IPS-15b (cell line): ENCODE results near the gene RHBDD1.

Source experiments
- H3K27me3 ChIP-seq: one replicate; pipeline ENCODE4 v1.6.1; 2013; ENCODE audit warnings: low read length; ENCODE audit not compliant: control insufficient read depth, insufficient read depth
- H3K36me3 ChIP-seq: one replicate; pipeline ENCODE4 v1.6.1; 2013; ENCODE audit warnings: low read length; ENCODE audit not compliant: control insufficient read depth, insufficient read depth
- H3K4me1 ChIP-seq: one replicate; pipeline ENCODE4 v1.6.1; 2013; ENCODE audit warnings: mild to moderate bottlenecking, low read length; ENCODE audit not compliant: control insufficient read depth, insufficient read depth
- H3K4me3 ChIP-seq: one replicate; pipeline ENCODE4 v1.5.1; 2013; ENCODE audit warnings: low read depth, low read length
- H3K9ac ChIP-seq: one replicate; pipeline ENCODE4 v1.6.1; 2013; ENCODE audit warnings: low read depth, mild to moderate bottlenecking, low read length
- H3K9me3 ChIP-seq: one replicate; pipeline ENCODE4 v1.6.1; 2013; ENCODE audit warnings: mild to moderate bottlenecking, low read length; ENCODE audit not compliant: control insufficient read depth, insufficient read depth

The RHBDD1 gene

GRCh38 chr2:227010433-227010832 is 174.6 kb downstream of the RHBDD1 start:
- Histone ChIP-seq H3K4me3 (no peak overlapping the region), H3K9me3 (no peaks in the 10 kb centered on the region), H3K27me3 (no peaks in the 10 kb centered on the region), H3K9ac (no peak overlapping the region), H3K36me3 (no peaks in the 10 kb centered on the region), H3K4me1 (no peaks in the 10 kb centered on the region)

DNA sequence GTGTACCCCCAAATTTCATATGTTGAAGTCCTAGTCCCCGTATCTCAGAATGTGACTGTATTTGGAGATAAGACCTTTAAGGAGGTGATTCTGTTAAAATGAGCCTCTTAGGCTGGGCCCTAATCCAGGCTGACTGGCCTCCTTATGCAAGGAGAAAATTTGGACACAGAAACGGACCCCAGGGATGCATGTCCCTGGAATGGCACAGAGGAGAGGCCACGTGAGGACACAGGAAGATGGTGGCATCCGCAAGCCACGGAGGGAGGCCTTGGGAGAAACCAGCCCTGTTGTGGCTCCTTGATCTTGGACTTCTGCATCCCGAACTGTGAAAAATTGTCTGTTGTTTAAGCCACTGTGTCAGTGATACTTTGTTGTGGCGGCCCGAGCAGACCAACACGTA is 177.5 kb downstream of the RHBDD1 start:
- Histone ChIP-seq H3K4me1 (no peaks in the 10 kb centered on the region), H3K4me3 (no peak overlapping the region), H3K9ac (no peak overlapping the region), H3K36me3 (no peaks in the 10 kb centered on the region), H3K27me3 (no peaks in the 10 kb centered on the region), H3K9me3 (no peaks in the 10 kb centered on the region)

DNA sequence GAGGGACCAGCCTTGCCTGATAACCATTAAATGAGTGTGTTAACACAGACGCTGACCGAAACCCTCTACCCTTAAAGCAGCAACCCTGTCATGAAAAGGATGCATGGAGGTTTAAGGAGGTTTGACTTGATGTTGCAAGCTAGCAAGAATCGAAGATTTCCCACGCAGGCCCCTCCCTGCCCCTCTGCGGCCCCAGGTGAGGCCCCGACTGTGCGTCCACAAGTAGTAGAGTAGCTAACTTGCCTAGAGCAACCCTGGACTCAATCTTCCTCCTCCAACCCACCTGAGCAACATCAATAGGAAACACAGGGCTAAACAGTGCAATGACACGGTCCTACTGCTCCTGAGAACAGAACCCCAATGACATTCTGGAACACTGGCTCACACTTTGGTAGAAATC is 178.0 kb downstream of the RHBDD1 start:
- no peaks in the 10 kb centered on the region for H3K36me3 ChIP-seq
- no peaks in the 10 kb centered on the region for H3K27me3 ChIP-seq
- no peak overlapping the region for H3K4me3 ChIP-seq
- no peak overlapping the region for H3K9ac ChIP-seq
- H3K9me3 ChIP-seq = no peaks in the 10 kb centered on the region
- H3K4me1 ChIP-seq = no peaks in the 10 kb centered on the region

DNA sequence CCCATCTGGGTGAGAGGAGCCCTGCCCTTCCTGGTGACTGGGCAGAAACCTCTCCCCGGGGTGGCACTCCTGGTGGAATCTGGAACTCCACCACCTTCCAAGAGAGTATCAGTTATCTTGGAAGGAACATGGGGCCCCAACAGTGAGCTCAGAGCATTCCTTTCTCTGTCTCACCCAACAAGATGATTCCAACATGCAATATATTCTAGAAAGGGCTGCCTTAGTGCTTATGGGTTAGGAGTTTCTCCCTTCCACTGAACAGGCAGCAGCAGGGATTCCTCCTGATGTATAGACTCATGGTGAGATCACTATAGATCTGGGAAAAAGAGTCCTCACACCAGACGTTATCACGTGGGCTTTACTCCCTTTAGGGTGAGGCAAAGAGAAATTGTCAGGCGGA is 181.0 kb downstream of the RHBDD1 start:
- no peaks in the 10 kb centered on the region for H3K36me3 ChIP-seq
- no peak overlapping the region for H3K4me3 ChIP-seq
- no peaks in the 10 kb centered on the region for H3K9me3 ChIP-seq
- no peak overlapping the region for H3K9ac ChIP-seq
- H3K4me1 ChIP-seq = no peaks in the 10 kb centered on the region
- H3K27me3 ChIP-seq = no peaks in the 10 kb centered on the region

- Histone ChIP-seq H3K27me3 (no peaks in the 10 kb centered on the region), H3K9ac (no peak overlapping the region), H3K4me3 (no peak overlapping the region), H3K4me1 (no peaks in the 10 kb centered on the region), H3K36me3 (no peaks in the 10 kb centered on the region), H3K9me3 (no peaks in the 10 kb centered on the region)
Observed at GRCh38 chr2:227020416-227020815, 184.6 kb downstream of the RHBDD1 start.

- Histone ChIP-seq H3K36me3 (no peaks in the 10 kb centered on the region), H3K4me1 (no peaks in the 10 kb centered on the region), H3K4me3 (no peak overlapping the region), H3K9me3 (no peaks in the 10 kb centered on the region), H3K9ac (no peak overlapping the region), H3K27me3 (no peaks in the 10 kb centered on the region)
Observed at GRCh38 chr2:227022608-227023007, 186.8 kb downstream of the RHBDD1 start.

DNA sequence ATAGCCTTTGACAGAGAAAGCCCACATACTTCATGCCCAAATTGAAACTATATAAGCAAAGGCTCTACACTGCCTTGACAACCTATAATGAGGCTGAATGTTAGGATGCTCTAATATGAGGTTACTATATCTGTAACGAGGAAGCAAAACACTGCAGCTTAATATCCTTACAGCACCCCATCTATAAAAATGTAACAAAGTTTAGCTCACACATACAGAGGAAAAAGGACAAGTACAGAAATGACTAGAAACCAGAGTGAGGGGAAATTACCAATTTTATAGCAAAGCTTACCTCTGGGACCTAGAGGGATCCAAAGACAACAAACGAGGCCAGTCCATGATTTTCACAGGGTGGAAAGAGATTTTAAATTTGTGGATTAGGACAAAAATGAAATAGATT is 189.7 kb downstream of the RHBDD1 start:
- Histone ChIP-seq H3K9ac (no peak overlapping the region), H3K36me3 (no peaks in the 10 kb centered on the region), H3K4me1 (no peaks in the 10 kb centered on the region), H3K9me3 (no peaks in the 10 kb centered on the region), H3K27me3 (no peaks in the 10 kb centered on the region), H3K4me3 (no peak overlapping the region)

DNA sequence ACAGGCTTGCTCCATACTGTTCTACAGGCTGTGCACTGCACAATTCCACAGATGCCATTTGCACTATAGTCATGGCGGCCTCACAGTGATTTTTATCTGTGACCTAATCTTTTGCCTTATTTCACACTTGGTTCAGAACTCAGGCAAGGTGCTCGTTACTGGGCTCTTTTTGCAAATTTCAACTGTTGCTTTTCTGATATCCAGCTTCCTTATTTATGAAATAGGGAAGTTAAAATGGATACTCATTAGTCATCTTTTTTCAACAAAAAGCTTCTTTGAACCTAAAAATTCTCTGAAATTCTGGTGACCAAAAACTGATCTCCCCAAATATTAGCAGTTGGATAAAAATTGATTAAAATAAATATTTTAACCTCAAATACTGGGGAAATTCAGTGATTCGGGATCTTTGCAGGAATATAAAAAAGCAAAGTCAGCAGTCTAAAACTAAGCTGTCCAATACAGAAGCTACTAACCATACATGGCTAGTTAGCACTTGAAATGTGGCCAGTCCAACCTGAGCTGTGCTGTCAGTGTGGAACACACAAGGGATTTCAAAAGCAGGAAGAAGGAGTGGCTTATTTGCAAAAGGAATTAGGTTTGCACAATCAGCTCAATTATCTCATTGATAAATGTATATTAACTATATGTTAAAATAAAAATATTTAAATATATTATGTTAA is 193.7 kb downstream of the RHBDD1 start:
- Histone ChIP-seq H3K36me3 (no peaks in the 10 kb centered on the region), H3K4me1 (no peaks in the 10 kb centered on the region), H3K27me3 (no peaks in the 10 kb centered on the region), H3K9me3 (no peaks in the 10 kb centered on the region), H3K4me3 (no peak overlapping the region), H3K9ac (no peak overlapping the region)

DNA sequence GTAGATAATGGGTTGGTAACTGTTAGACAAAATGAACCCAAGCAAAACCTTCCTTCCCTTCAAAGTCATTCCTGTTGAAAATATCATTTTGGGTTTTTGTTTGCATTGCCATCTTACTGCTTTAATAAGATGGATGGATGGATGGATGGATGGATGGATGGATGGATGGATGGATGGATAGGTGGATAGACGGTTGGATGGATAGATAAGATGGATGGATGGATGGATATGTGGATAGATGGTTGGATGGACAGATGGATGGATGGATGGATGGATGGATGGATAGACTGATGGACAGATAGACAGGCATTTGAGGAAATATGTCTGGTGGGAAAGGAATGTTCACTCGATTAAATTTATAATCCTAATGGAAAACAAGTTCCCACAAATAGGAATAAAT is 194.9 kb downstream of the RHBDD1 start:
- Histone ChIP-seq H3K27me3 (no peaks in the 10 kb centered on the region), H3K4me3 (no peak overlapping the region), H3K9ac (no peak overlapping the region)

GRCh38 chr2:227031379-227031778 is 195.5 kb downstream of the RHBDD1 start:
- no peaks in the 10 kb centered on the region for H3K9me3 ChIP-seq
- no peaks in the 10 kb centered on the region for H3K36me3 ChIP-seq
- no peak overlapping the region for H3K4me3 ChIP-seq
- no peaks in the 10 kb centered on the region for H3K4me1 ChIP-seq
- no peaks in the 10 kb centered on the region for H3K27me3 ChIP-seq
- no peak overlapping the region for H3K9ac ChIP-seq

More for the DNA sequence above, 194.9 kb downstream of the RHBDD1 start:
- Histone ChIP-seq H3K4me1 (no peaks in the 10 kb centered on the region), H3K36me3 (no peaks in the 10 kb centered on the region), H3K9me3 (no peaks in the 10 kb centered on the region)

DNA sequence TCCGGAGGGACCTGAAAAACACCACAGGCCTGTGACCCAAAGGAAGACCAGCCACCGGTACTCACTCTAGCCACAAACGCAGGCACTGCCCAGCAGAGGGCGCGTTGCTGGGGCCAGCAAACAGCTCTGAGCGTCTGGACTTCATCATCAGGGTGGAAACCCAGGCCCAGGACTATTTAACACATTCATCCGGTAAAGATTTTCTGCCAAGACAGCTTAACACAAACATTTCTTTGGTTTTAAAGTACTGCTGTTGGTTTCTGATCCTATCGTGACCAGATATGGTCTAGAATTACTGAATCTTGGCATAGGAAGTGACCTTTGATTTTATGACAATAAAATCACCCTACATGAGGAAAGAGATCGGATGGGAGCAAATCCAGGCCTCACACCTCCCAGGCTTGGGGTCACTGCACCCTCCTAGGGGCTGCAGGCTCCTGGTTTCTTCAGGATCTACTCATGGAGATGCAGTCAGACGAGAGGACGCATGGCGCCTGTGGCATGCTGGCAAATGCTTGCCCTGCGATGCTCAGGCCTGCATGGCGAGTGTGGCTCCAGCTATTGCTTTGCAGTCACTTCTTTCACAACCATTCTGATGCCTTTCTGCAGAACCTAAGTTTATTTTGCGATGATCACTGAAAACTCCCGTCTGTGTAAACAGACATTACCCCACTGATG is 197.8 kb downstream of the RHBDD1 start:
- Histone ChIP-seq H3K4me3 (no peak overlapping the region), H3K4me1 (no peaks in the 10 kb centered on the region), H3K27me3 (no peaks in the 10 kb centered on the region), H3K36me3 (no peaks in the 10 kb centered on the region), H3K9me3 (no peaks in the 10 kb centered on the region), H3K9ac (no peak overlapping the region)

DNA sequence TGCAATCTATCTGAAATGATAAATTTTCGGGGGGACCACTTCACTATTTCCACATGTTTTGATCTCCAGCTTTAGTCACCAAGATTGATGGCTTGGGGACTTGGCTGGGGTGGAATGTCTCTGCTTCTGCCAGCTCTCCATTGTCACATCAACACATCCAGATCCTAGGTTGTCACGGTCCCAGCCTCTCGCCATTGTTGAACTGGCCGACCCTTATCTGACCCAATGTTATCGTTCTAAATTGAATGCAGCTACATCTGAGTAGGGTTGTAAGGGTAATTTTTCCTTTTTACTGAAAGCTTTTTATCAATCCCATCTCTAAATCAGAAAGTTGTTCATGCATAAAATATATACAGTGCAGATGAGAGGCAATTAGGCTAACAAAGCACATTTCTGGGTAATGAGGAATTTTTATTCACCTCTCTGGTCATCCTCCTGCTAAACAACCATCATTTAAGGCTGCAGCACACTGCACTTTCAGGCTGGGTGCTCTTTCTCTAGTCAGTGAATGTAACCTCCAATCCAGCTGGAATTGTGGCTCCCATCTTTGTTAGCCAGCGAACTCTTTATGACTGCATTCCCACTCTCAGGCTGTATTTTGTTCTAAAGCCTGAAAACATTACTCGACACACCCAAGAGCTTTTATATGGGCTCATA is 200.0 kb downstream of the RHBDD1 start:
- H3K9ac ChIP-seq = no peak overlapping the region
- no peaks in the 10 kb centered on the region for H3K4me1 ChIP-seq
- H3K27me3 ChIP-seq = no peaks in the 10 kb centered on the region
- H3K36me3 ChIP-seq = no peaks in the 10 kb centered on the region
- no peak overlapping the region for H3K4me3 ChIP-seq
- no peaks in the 10 kb centered on the region for H3K9me3 ChIP-seq
